HG03159 (cell line): ENCODE data around the gene CEP112.
"Not testable (repeated sequence)": the region's sequence is repeated elsewhere in the genome, so short reads cannot be mapped to it uniquely, and the experiment has no call there.

Experiments
- ATAC-seq: cut with Tn5 transposase; IDR thresholded peaks from one replicate; pipeline ENCODE4 v1.9.1; 2021; ENCODE audit warnings: mild to moderate bottlenecking, moderate library complexity; ENCODE audit not compliant: unreplicated experiment

The CEP112 gene

DNA sequence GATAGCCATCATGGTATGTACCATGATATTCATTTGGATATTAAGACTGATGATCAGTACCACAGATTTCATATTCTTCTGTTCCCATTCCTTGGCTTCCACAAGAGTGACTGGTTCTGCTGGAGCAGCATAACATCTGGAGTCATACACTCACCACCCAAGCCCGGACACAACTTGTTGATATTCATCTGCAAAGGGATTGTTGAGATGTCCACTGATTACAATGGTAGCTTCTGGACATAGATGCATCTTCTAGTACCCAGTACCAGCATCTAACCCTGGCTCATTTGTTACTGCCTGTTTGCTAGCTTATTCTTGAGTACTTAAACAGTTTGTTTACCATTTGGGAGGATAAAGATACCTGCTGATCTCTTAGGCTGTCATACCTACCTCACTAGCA lies 394.8 kb downstream of the CEP112 start:
- no peak for ATAC-seq

DNA sequence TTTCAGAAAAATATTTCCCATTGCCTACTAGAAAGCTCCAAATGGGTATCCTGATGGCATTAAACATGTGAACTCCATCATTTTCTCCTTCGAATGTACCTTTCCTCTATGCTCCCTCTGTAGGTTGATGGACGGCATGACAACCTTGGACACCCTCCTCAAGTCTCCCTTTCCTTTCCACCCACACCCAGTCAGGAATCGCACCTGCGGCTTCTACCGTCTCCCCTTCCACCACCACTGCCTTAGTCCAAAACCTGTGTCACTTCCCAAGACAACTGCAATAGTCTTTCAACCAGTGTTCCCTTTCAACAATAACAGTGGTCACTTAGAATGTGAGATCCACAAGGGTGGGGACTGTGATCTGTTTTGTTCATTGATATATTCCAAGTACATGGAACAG lies 397.4 kb downstream of the CEP112 start:
- no peak for ATAC-seq

DNA sequence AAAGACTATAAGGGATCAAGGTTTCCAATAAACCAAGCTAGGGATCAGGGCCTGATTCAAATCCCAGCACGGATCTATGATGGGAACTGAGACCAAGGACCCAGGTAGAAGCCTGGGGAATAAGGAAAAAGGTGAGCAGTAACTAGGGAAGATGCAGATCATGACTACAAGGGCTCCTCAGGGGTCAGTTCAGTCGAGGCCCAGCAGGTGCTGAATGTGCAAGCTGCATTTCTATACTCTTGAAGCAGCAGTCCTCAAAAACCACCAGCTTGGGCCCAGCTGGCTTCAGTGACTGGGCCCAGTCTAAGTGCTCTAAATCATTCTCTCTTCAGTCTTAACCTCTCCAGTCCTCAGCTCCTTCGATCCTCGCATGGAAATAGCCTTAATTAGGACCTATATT lies 401.7 kb downstream of the CEP112 start:
- ATAC-seq: no peak

GRCh38 chr17:65787503-65787902 lies 404.4 kb downstream of the CEP112 start:
- ATAC-seq: no peak

DNA sequence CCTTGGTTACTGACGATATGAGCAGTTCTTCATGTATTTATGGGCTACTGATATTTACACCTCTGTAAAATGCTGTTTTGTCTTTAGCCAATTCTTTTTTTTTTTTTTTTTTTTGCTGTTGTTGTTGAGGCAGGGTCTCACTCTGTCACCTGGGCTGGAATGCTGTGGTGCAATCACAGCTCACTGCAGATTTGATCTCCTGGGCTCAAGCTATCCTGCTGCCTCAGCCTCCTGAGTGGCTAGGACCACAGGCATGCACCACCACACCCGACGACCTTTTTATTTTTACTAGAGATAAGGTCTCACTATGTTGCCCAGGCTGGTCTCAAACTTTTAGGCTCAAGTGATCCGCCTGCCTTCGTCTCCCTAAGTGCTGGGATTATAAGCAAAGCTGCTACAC lies 405.5 kb downstream of the CEP112 start:
- ATAC-seq: no peak

DNA sequence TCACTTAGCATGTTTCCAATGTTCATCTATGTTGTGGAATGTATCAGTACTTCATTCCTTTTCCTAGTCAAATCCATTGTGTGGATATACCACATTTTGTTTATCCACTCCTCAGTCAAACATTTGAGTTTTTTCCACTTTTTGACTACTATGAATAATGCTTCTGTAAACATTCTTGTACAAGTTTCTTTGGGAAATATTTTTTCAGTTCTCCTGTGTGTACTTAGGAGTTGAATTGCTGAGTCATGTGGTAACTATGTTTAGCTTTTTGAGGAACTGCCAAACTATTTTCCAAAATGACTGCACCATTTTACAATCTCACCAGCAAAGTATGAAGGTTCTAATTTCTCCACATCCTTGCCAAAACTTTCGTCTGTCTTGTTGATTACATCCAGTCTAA lies 406.8 kb downstream of the CEP112 start:
- ATAC-seq: no peak

GRCh38 chr17:65783845-65784334 lies 408.0 kb downstream of the CEP112 start:
- ATAC-seq: no peak

DNA sequence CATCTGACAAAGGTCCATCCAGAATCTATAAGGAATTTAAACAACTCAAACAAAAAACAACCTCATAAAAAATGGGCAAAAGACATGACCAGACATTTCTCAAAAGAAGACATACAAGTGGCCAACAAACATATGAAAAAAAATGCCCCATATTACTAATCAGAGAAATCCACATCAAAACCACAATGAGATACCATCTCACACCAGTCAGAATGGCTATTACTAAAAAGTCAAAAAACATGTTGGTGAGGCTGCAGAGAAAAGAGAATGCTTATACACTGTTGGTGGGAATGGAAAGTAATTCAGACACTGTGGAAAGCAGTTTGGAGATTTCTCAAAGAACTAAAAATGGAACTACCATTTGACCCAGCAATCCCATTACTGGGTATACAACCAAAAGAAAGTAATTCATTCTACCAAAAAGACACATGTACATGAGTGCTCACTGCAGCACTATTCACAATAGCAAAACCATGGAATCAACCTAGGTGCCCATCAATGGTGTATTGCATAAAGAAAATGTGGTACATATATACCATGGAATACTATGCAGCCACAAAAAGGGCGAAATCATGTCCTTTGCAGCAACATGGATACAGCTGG lies 409.7 kb downstream of the CEP112 start:
- not testable (repeated sequence) for ATAC-seq

DNA sequence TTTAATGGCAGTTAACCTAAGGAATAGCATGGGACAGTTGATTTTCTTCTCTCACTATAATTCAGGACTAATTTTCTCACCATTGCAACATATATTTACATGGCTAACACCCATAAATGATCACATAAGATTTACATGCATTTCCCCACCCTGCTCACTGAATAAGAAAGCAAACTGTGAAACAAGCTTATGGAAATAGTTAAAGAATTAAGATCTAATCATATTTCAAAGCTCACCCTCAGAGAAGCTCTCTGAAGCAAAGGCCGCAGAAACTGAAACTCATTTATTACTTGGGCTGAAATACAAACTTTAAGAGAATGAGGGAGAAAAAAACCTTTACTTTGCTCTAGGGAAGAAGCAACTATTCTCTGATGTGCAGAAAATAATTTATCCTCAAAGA lies 411.8 kb downstream of the CEP112 start:
- ATAC-seq: no peak

- ATAC-seq: no peak
Observed at GRCh38 chr17:65776890-65777289, 415.0 kb downstream of the CEP112 start.

GRCh38 chr17:65774787-65775186 lies 417.1 kb downstream of the CEP112 start:
- ATAC-seq: no peak

DNA sequence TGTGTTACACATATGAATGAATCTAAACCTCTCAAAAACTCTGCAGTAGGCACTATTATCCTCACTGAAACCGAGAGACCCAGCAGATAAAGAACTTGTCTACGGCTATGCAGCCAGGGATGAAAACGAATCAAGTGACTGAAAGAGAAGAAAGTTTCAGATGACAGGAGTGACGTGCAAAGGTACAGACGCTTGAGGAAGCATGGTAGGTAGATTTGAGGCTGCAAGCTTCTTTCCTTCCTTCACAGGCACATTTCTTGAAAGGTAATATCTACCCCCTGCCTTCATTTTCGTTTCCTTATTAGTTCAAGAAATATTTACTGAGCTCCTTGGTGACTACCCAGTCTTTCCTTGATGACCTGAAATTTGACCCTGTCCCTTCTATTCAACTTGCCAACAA lies 418.9 kb downstream of the CEP112 start:
- ATAC-seq: no peak

- no peak for ATAC-seq
Observed at GRCh38 chr17:65771704-65772103, 420.2 kb downstream of the CEP112 start.

GRCh38 chr17:65763786-65764185 lies 428.1 kb downstream of the CEP112 start:
- no peak for ATAC-seq

- no peak for ATAC-seq
Observed at GRCh38 chr17:65762973-65763372, 429.0 kb downstream of the CEP112 start.

- ATAC-seq: no peak
Observed at GRCh38 chr17:65759532-65759931, 432.4 kb downstream of the CEP112 start.

DNA sequence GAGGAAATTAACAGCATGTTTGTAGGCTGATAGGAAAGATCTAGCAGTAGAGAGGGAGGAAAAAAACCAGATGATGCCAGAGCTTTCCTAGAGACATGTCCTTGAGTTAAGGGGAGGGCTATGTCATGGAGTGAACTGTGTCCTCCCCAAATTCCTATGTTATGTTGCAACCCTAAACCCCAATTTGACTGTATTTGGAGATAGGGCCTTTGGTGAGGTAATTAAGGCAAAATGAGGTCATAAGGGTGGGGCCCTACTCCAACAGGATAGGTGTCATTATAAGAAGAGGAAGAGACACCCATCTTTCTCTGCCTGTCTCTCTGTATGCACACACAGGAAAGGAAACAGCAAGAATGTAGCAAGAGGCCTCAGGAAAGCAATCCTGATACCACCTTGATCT lies 435.2 kb downstream of the CEP112 start:
- no peak for ATAC-seq

- no peak for ATAC-seq
Observed at GRCh38 chr17:65755799-65756198, 436.1 kb downstream of the CEP112 start.

DNA sequence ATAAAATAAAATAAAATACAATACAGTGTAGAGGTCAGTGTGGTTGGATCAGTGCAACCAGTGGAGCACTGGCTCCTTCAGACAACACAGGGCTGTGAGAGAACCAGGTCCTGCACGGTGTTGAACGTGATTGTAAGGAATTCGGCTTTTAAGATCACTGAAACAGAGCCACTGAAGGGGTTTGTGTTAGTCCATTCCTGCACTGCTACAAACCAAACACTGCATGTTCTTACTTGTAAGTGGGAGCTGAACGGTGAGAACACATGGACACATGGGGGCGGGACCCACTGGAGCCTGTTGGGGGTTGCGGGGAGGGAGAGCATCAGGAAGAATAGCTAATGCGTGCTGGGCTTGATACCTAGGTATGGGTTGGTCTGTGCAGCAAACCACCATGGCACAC lies 437.3 kb downstream of the CEP112 start:
- no peak for ATAC-seq

DNA sequence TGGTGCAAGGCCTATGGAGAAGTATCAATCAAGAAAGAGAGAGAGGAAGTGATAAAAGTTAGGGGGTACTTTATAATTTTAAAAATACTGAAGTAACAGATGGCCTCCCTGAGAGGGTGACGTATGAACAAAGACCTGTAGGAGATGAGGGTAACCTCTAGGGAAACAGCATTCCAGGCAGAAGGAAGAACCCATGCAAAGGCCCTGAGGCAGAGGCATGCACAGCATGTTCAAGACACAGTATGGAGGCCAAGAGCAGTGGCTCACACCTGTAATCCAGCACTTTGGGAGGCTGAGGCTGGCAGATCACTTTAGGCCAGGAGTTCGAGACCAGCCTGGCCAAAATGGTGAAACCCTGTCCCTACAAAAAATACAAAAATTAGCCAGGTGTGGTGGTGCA lies 437.9 kb downstream of the CEP112 start:
- no peak for ATAC-seq

DNA sequence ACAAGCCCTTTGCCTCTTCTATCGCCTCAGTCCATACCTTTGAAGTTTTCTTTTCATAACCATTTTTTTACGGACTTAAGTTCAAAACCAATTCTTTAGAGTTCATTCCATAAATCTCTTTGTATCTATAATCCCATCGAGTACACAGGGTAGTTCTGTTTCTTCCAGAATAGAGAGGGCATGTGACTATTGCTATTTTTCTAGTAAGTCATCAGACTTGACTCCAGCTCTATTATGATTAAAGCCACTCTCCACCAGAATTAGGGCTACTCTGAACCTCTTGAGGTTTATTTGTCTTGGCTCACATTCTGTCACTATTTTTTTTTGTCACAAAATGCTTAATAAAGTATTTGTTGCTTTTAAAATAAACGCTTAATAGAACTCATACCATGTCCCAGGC lies 438.6 kb downstream of the CEP112 start:
- no peak for ATAC-seq

GRCh38 chr17:65751263-65751662 lies 440.7 kb downstream of the CEP112 start:
- ATAC-seq: no peak

DNA sequence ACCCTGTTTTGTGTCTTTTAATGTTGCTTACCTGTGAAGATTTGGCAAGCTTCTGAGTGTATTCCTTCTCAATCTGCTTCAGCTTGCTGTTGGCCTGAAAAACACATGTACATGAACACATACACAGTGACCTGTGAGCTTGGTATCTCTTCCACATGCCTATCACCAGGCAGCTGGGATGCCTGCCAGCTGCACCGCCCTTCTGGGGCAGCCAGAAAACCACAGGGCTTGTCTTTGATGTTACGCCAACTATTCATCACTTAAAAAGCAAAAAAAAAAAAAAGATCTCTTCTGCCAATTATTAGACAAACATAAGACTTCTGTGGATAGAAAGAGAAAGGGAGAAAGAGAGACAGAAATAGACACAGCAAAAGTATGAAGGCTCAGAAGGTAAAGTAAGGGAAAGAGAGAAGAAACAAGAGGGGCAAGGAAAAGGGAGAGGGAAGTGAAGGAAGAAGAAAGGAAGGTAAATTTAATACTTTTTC lies 441.3 kb downstream of the CEP112 start:
- no peak for ATAC-seq
